Neural crest cell (in vitro differentiated cells): Measurements from ENCODE around the gene SETBP1. TPM values are rescaled to one million over a fixed set of nuclear protein-coding genes. Genes with fewer than 3 reads are reported as not detected.

Source experiments
- DNase-seq: peaks from one replicate; pipeline ENCODE4 v3.0.0; 2021; ENCODE audit warnings: low read depth, mixed read lengths, low spot score
- H3K27ac Mint-ChIP-seq: one replicate; pipeline ENCODE4 v1.8.0; 2021; ENCODE audit warnings: mild to moderate bottlenecking, mixed read lengths; ENCODE audit not compliant: unreplicated experiment
- H3K27me3 Mint-ChIP-seq: 2 replicates; pipeline ENCODE4 v1.8.0; 2021; ENCODE audit warnings: low read depth, mild to moderate bottlenecking, mixed read lengths
- H3K36me3 Mint-ChIP-seq: 2 replicates; pipeline ENCODE4 v1.8.0; 2021; ENCODE audit warnings: low read depth, mild to moderate bottlenecking, mixed read lengths
- H3K4me1 Mint-ChIP-seq: 2 replicates; pipeline ENCODE4 v1.8.0; 2021; ENCODE audit warnings: mixed read lengths
- H3K4me3 Mint-ChIP-seq: one replicate; pipeline ENCODE4 v1.8.0; 2021; ENCODE audit warnings: mild to moderate bottlenecking, mixed read lengths
- H3K9me3 Mint-ChIP-seq: 2 replicates; pipeline ENCODE4 v1.8.0; 2021; ENCODE audit warnings: mixed read lengths
- CTCF ChIP-seq: fragments of 200-600 bp; sonication (generic); conservative IDR thresholded peaks from 2 replicates; pipeline ENCODE4 v1.5.0; 2021; ENCODE audit warnings: antibody characterized with exemption, mild to moderate bottlenecking
- total RNA-seq: library from RNA; stranded (reverse); gene quantifications from 2 replicates; pipeline ENCODE4 v1.2.1, GENCODE V29; 2021

Gene SETBP1
- total RNA-seq, 1 donor from 2014 or later: 38.9 TPM

GRCh38 chr18:44698518-44698917 lies 17.8 kb downstream of the SETBP1 start:
- Mint-ChIP-seq H3K36me3 (peaks cover 25% of the 10 kb centered on the region), H3K4me1 (peaks cover 73% of the 10 kb centered on the region), H3K27me3 (no peaks in the 10 kb centered on the region), H3K27ac (peak overlapping the region; percentile 39), H3K9me3 (no peaks in the 10 kb centered on the region), H3K4me3 (no peak overlapping the region)
- no peak for TF ChIP-seq CTCF
- no peak for DNase-seq

- no peak for DNase-seq
- Mint-ChIP-seq H3K9me3 (no peaks in the 10 kb centered on the region), H3K4me1 (peaks cover 73% of the 10 kb centered on the region), H3K4me3 (no peak overlapping the region), H3K36me3 (peaks cover 22% of the 10 kb centered on the region), H3K27me3 (no peaks in the 10 kb centered on the region), H3K27ac (peak overlapping the region; percentile 10)
- no peak for TF ChIP-seq CTCF
These were observed 19.0 kb downstream of the SETBP1 start for GRCh38 chr18:44699572-44700261.

- peaks cover 64% of the 10 kb centered on the region for H3K4me1 Mint-ChIP-seq
- TF ChIP-seq CTCF: no peak
- no peaks in the 10 kb centered on the region for H3K27me3 Mint-ChIP-seq
- H3K9me3 Mint-ChIP-seq: no peaks in the 10 kb centered on the region
- no peak for DNase-seq
- no peak overlapping the region for H3K4me3 Mint-ChIP-seq
- peaks cover 19% of the 10 kb centered on the region for H3K36me3 Mint-ChIP-seq
- peak overlapping the region; percentile 64 for H3K27ac Mint-ChIP-seq
These were observed 20.0 kb downstream of the SETBP1 start for GRCh38 chr18:44700652-44701051.

- TF ChIP-seq CTCF: no peak
- DNase-seq: no peak
- H3K9me3 Mint-ChIP-seq: no peaks in the 10 kb centered on the region
- H3K27ac Mint-ChIP-seq: peak overlapping the region; percentile 64
- peaks cover 19% of the 10 kb centered on the region for H3K36me3 Mint-ChIP-seq
- peaks cover 60% of the 10 kb centered on the region for H3K4me1 Mint-ChIP-seq
- H3K4me3 Mint-ChIP-seq: no peak overlapping the region
- no peaks in the 10 kb centered on the region for H3K27me3 Mint-ChIP-seq
These were observed 20.5 kb downstream of the SETBP1 start for GRCh38 chr18:44701227-44701626.

GRCh38 chr18:44702594-44702993 lies 21.9 kb downstream of the SETBP1 start:
- H3K27me3 Mint-ChIP-seq: no peaks in the 10 kb centered on the region
- no peak for TF ChIP-seq CTCF
- H3K4me3 Mint-ChIP-seq: no peak overlapping the region
- H3K27ac Mint-ChIP-seq: no peak overlapping the region
- H3K9me3 Mint-ChIP-seq: no peaks in the 10 kb centered on the region
- peaks cover 49% of the 10 kb centered on the region for H3K4me1 Mint-ChIP-seq
- H3K36me3 Mint-ChIP-seq: peaks cover 28% of the 10 kb centered on the region
- no peak for DNase-seq
